Measurements from ENCODE around the gene TBCK. TPM values are rescaled to one million over a fixed set of nuclear protein-coding genes. Genes with fewer than 3 reads are reported as not detected.
A peak's percentile ranks its signal among the peaks of the same experiment; 100 is the strongest.

The TBCK gene
- total and polyA plus RNA-seq, 7 experiments from 2014 or later = 29.5 to 70.7 (median 54.8) TPM

DNA sequence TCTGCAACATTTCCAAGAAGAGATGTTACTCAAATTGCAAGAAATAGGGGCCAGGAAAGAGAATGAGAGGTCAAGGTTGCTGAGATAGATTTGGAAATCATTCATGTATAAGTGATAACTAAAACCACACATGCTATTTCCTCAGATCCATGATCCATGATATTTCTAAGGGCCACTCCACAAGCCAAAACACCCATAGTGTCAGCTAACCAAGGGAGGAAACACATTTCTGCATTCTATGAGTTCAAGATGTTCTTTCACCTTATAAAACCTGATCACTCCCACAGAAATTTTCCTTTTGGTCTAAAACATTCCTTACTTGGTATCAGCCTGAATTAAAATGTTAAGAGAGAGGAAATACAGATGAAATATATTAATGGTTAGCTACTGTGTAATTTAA is 47.2 kb downstream of the TBCK start:
- peaks cover 0 to 7% (median 0%) of the 10 kb centered on the region in 7 donors for H3K4me1 Mint-ChIP-seq
- H3K27me3 Mint-ChIP-seq = no peaks in the 10 kb centered on the region
- CTCF ChIA-PET = no interaction called here
- Histone ChIP-seq H3K4me1 (ENCODE audit: control insufficient read depth in 2 of 2, insufficient read depth in 2 of 2, low read length in 2 of 2) (no peaks in the 10 kb centered on the region), H3K27ac (ENCODE audit: low read depth, low read length) (no peak overlapping the region), H3K27me3 (ENCODE audit: control insufficient read depth in 2 of 2, insufficient read depth in 2 of 2, low read length in 2 of 2) (no peaks in the 10 kb centered on the region), H3K4me3 (ENCODE audit: low read length) (no peak overlapping the region), H3K36me3 (ENCODE audit: control insufficient read depth in 2 of 3, insufficient read depth in 3 of 3, low read length in 3 of 3) (peaks cover 0 to 3% (median 0%) of the 10 kb centered on the region in 3 experiments), H3K9me3 (ENCODE audit: control insufficient read depth in 2 of 3, low read length in 3 of 3) (no peaks in the 10 kb centered on the region)
- H3K36me3 Mint-ChIP-seq = peaks cover 0 to 14% (median 7%) of the 10 kb centered on the region in 5 donors
- H3K9me3 Mint-ChIP-seq = no peaks in the 10 kb centered on the region
- DNase-seq = no peak
- no peak for ATAC-seq
- intact Hi-C loops (cut with micrococcal nuclease) = loop anchor here in 1 of 2 donors (10.0 kb wide), 1 partner anchor 916 kb away; no protein-coding TSS in a partner anchor
- POLR2A ChIA-PET = interaction anchor here (0.9 kb wide), 1 partner anchor 45 kb away, joined by 3 read pairs; no protein-coding TSS in a partner anchor
- no peak overlapping the region for H3K4me3 Mint-ChIP-seq
- H3K27ac Mint-ChIP-seq = peak overlapping the region in 1 of 9 donors; percentile 44

- Mint-ChIP-seq H3K27ac (no peak overlapping the region), H3K9me3 (no peaks in the 10 kb centered on the region), H3K36me3 (peaks cover 0 to 8% (median 0%) of the 10 kb centered on the region in 5 donors), H3K27me3 (no peaks in the 10 kb centered on the region), H3K4me1 (peaks cover 0 to 12% (median 0%) of the 10 kb centered on the region in 7 donors), H3K4me3 (no peak overlapping the region)
- ATAC-seq (no peak), DNase-seq (peak in 4 of 9 donors; percentile 1 to 15 (median 8))
- Histone ChIP-seq H3K4me3 (ENCODE audit: low read length) (no peak overlapping the region), H3K27me3 (ENCODE audit: control insufficient read depth in 2 of 2, insufficient read depth in 2 of 2, low read length in 2 of 2) (no peaks in the 10 kb centered on the region), H3K4me1 (ENCODE audit: control insufficient read depth in 2 of 2, insufficient read depth in 2 of 2, low read length in 2 of 2) (no peaks in the 10 kb centered on the region), H3K9me3 (ENCODE audit: control insufficient read depth in 2 of 3, low read length in 3 of 3) (no peaks in the 10 kb centered on the region), H3K36me3 (ENCODE audit: control insufficient read depth in 2 of 3, insufficient read depth in 3 of 3, low read length in 3 of 3) (peaks cover 0 to 3% (median 0%) of the 10 kb centered on the region in 3 experiments), H3K27ac (ENCODE audit: low read depth, low read length) (no peak overlapping the region)
- intact Hi-C loops (cut with micrococcal nuclease) = loop anchor here (1.0 to 10.0 kb wide), 3 partner anchors 632 to 1475 kb away; no protein-coding TSS in a partner anchor
- POLR2A ChIA-PET = interaction anchor here (0.6 kb wide), 1 partner anchor 14 kb away, joined by 3 read pairs; no protein-coding TSS in a partner anchor
- CTCF ChIA-PET = no interaction called here
Observed at GRCh38 chr4:106266201-106266600, 49.8 kb downstream of the TBCK start.

GRCh38 chr4:106264331-106264728 is 51.7 kb downstream of the TBCK start:
- H3K27ac Mint-ChIP-seq = peak overlapping the region in 1 of 9 donors; percentile 16
- peaks cover 0 to 8% (median 0%) of the 10 kb centered on the region in 7 donors for H3K4me1 Mint-ChIP-seq
- Histone ChIP-seq H3K27me3 (ENCODE audit: control insufficient read depth in 2 of 2, insufficient read depth in 2 of 2, low read length in 2 of 2) (no peaks in the 10 kb centered on the region), H3K36me3 (ENCODE audit: control insufficient read depth in 2 of 3, insufficient read depth in 3 of 3, low read length in 3 of 3) (peaks cover 0 to 3% (median 0%) of the 10 kb centered on the region in 3 experiments), H3K4me3 (ENCODE audit: low read length) (no peak overlapping the region), H3K27ac (ENCODE audit: low read depth, low read length) (no peak overlapping the region), H3K9me3 (ENCODE audit: control insufficient read depth in 2 of 3, low read length in 3 of 3) (no peaks in the 10 kb centered on the region), H3K4me1 (ENCODE audit: control insufficient read depth in 2 of 2, insufficient read depth in 2 of 2, low read length in 2 of 2) (no peaks in the 10 kb centered on the region)
- ATAC-seq = no peak
- H3K36me3 Mint-ChIP-seq = peaks cover 0 to 8% (median 0%) of the 10 kb centered on the region in 5 donors
- POLR2A ChIA-PET = no interaction called here
- H3K9me3 Mint-ChIP-seq = no peaks in the 10 kb centered on the region
- H3K27me3 Mint-ChIP-seq = no peaks in the 10 kb centered on the region
- CTCF ChIA-PET = no interaction called here
- H3K4me3 Mint-ChIP-seq = no peak overlapping the region
- no peak for DNase-seq
- intact Hi-C loops (cut with micrococcal nuclease) = loop anchor here in 1 of 2 donors (10.0 kb wide), 1 partner anchor 920 kb away; no protein-coding TSS in a partner anchor

DNA sequence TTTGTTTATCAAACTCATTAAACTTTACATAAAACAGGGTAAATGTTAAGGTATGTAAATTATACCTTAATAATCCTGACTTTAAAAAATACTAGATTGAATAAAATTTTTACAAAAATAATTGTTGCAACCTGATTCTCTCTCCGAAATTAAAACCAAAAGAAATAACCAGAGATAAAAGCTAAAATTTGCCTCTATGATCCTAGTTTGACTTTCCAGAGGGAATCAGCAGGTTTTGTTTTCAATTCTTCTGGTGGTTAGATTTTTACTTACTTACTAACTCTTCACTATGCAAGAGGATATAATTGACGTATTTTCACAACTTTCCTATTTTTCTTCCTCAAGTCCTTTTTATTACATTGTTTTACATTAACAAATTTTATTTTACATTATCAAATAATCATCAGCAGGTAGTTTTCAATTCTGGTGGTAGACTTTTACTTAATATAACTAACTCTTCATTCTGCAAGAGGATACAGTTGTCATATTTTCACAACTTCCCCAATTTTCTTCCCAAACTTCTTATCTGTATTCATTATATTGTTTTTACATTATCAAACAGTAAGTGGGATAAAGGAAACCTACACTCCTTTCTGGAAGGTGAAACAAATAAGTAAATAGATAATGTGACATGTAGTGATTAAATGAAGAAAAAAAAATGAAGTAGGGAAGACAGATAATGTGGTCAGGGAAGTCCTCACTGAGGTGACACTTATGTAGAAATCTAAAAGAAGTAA is 52.2 kb downstream of the TBCK start:
- ChIA-PET POLR2A (no interaction called here), CTCF (no interaction called here)
- Histone ChIP-seq H3K4me1 (ENCODE audit: control insufficient read depth in 2 of 2, insufficient read depth in 2 of 2, low read length in 2 of 2) (no peaks in the 10 kb centered on the region), H3K9me3 (ENCODE audit: control insufficient read depth in 2 of 3, low read length in 3 of 3) (no peaks in the 10 kb centered on the region), H3K4me3 (ENCODE audit: low read length) (no peak overlapping the region), H3K27me3 (ENCODE audit: control insufficient read depth in 2 of 2, insufficient read depth in 2 of 2, low read length in 2 of 2) (no peaks in the 10 kb centered on the region), H3K27ac (ENCODE audit: low read depth, low read length) (no peak overlapping the region), H3K36me3 (ENCODE audit: control insufficient read depth in 2 of 3, insufficient read depth in 3 of 3, low read length in 3 of 3) (peaks cover 0 to 3% (median 0%) of the 10 kb centered on the region in 3 experiments)
- intact Hi-C loops (cut with micrococcal nuclease) = loop anchor here in 1 of 2 donors (10.0 kb wide), 1 partner anchor 921 kb away; no protein-coding TSS in a partner anchor
- Mint-ChIP-seq H3K27ac (peak overlapping the region in 1 of 9 donors; percentile 16), H3K4me3 (no peak overlapping the region), H3K36me3 (peaks cover 0 to 8% (median 0%) of the 10 kb centered on the region in 5 donors), H3K27me3 (no peaks in the 10 kb centered on the region), H3K4me1 (peaks cover 0 to 6% (median 0%) of the 10 kb centered on the region in 7 donors), H3K9me3 (no peaks in the 10 kb centered on the region)
- no peak for DNase-seq
- no peak for ATAC-seq

GRCh38 chr4:106261980-106262379 is 54.0 kb downstream of the TBCK start:
- POLR2A ChIA-PET = no interaction called here
- Histone ChIP-seq H3K27ac (ENCODE audit: low read depth, low read length) (no peak overlapping the region), H3K4me1 (ENCODE audit: control insufficient read depth in 2 of 2, insufficient read depth in 2 of 2, low read length in 2 of 2) (no peaks in the 10 kb centered on the region), H3K4me3 (ENCODE audit: low read length) (no peak overlapping the region), H3K36me3 (ENCODE audit: control insufficient read depth in 2 of 3, insufficient read depth in 3 of 3, low read length in 3 of 3) (peaks cover 0 to 3% (median 0%) of the 10 kb centered on the region in 3 experiments), H3K9me3 (ENCODE audit: control insufficient read depth in 2 of 3, low read length in 3 of 3) (no peaks in the 10 kb centered on the region), H3K27me3 (ENCODE audit: control insufficient read depth in 2 of 2, insufficient read depth in 2 of 2, low read length in 2 of 2) (no peaks in the 10 kb centered on the region)
- Mint-ChIP-seq H3K4me1 (peaks cover 0 to 4% (median 0%) of the 10 kb centered on the region in 7 donors), H3K27ac (no peak overlapping the region), H3K36me3 (peaks cover 0 to 7% (median 3%) of the 10 kb centered on the region in 5 donors), H3K27me3 (no peaks in the 10 kb centered on the region), H3K4me3 (no peak overlapping the region), H3K9me3 (no peaks in the 10 kb centered on the region)
- CTCF ChIA-PET = no interaction called here
- no peak for DNase-seq
- intact Hi-C loops (cut with micrococcal nuclease) = loop anchor here in 1 of 2 donors (10.0 kb wide), 1 partner anchor 923 kb away; no protein-coding TSS in a partner anchor
- no peak for ATAC-seq

GRCh38 chr4:106258145-106259045 is 57.6 kb downstream of the TBCK start:
- POLR2A ChIA-PET = no interaction called here
- peaks cover 0 to 18% (median 0%) of the 10 kb centered on the region in 3 experiments for H3K36me3 ChIP-seq (ENCODE audit: control insufficient read depth in 2 of 3, insufficient read depth in 3 of 3, low read length in 3 of 3)
- CTCF ChIA-PET = no interaction called here
- H3K9me3 ChIP-seq (ENCODE audit: control insufficient read depth in 2 of 3, low read length in 3 of 3) = no peaks in the 10 kb centered on the region
- Mint-ChIP-seq H3K27ac (no peak overlapping the region), H3K9me3 (no peaks in the 10 kb centered on the region), H3K4me3 (no peak overlapping the region), H3K27me3 (no peaks in the 10 kb centered on the region), H3K36me3 (peaks cover 0 to 19% (median 4%) of the 10 kb centered on the region in 5 donors), H3K4me1 (peaks cover 0 to 4% (median 0%) of the 10 kb centered on the region in 7 donors)
- DNase-seq (no peak), ATAC-seq (no peak)
- H3K27me3 ChIP-seq (ENCODE audit: control insufficient read depth in 2 of 2, insufficient read depth in 2 of 2, low read length in 2 of 2) = no peaks in the 10 kb centered on the region
- intact Hi-C loops (cut with micrococcal nuclease) = no loop called here
- no peak overlapping the region for H3K27ac ChIP-seq (ENCODE audit: low read depth, low read length)
- no peak overlapping the region for H3K4me3 ChIP-seq (ENCODE audit: low read length)
- H3K4me1 ChIP-seq (ENCODE audit: control insufficient read depth in 2 of 2, insufficient read depth in 2 of 2, low read length in 2 of 2) = no peaks in the 10 kb centered on the region

Data from naive thymus-derived CD4-positive, alpha-beta T cell (primary cell).